NCI-H526 treated with DMSO at 0.1 percent for 48 hours (cell line): ENCODE measurements around the gene VPS45.
"Not testable (repeated sequence)": the region's sequence is repeated elsewhere in the genome, so short reads cannot be mapped to it uniquely, and the experiment has no call there.

Experiments
- DNase-seq: peaks from one replicate; lab custom pipeline; 2025; lab: John Stamatoyannopoulos, UW

The VPS45 gene

GRCh38 chr1:150134537-150134936, 67.0 kb downstream of the VPS45 start:
- DNase-seq, result no peak

DNA sequence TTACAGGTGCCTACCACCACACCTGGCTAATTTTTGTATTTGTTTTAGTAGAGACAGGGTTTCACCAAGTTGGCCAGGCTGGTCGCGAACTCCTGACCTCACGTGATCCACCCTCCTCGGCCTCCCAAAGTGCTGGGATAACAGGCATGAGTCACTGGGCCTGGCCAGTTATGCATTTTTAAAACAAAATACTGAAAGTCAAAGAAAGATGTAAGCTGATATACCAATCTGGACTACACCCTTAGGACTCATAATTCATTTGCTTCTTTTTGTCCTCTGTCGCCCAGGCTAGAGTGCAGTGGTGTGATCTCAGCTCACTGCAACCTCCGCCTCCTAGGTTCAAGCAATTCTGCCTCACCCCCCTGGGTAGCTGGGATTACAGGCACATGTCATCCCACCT, 67.8 kb downstream of the VPS45 start:
- DNase-seq, result not testable (repeated sequence)

DNA sequence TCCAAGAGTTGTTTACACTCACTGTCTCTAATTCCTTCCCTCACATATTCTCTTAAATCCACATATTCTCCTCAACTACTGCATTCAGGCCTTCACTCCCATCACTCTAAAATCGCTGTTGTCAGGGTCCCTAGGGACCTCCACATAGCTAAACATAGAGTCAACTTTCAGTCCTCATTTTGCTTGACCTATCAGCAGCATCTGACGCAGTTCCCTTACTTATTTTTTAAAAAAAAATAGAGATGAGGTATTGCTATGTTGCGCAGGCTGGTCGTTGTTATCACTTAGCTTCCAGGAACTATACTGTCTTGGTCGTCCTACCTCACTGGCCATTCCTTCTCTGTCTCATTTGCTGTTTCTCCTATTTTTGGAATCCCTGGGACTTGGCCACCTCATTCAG, 70.5 kb downstream of the VPS45 start:
- DNase-seq, result no peak

GRCh38 chr1:150141452-150141851, 73.9 kb downstream of the VPS45 start:
- no peak for DNase-seq

- DNase-seq, result no peak
Observed at GRCh38 chr1:150142083-150142482, 74.5 kb downstream of the VPS45 start.

GRCh38 chr1:150144606-150145005, 77.0 kb downstream of the VPS45 start:
- no peak for DNase-seq

- not testable (repeated sequence) for DNase-seq
Observed at GRCh38 chr1:150146016-150146415, 78.4 kb downstream of the VPS45 start.

DNA sequence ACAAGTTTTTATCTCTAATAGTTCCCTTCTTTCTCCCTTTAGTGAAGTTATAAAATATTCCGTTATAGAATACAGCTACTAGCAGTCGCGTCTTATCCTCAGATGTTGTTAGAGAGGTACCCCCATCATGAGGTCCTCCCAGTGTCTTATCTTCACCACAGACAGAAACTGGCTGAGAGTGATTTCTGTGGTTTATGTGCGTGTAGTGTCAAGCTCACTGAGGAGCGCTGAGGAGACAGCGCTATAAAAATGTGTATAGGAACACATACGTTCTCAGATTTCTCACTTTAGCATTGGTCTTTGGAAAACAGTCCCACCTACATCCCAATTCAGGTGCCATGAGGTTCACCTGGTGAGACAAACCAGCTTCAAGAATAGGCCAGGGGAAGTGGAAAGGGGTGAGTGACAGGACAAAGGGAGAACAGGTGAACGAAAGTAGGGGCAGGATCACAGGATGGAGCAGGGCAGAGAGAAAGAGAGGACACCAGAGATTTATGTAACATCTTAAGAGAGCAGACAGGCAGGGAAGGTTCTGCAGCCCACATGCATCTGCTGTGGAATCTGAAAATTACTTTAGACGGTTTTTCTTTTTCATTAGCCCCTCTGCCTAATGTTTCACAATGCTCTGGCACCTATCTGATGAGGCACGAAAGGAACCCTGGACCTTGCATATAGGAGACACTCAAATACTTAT, 79.4 kb downstream of the VPS45 start:
- DNase-seq, result no peak

DNA sequence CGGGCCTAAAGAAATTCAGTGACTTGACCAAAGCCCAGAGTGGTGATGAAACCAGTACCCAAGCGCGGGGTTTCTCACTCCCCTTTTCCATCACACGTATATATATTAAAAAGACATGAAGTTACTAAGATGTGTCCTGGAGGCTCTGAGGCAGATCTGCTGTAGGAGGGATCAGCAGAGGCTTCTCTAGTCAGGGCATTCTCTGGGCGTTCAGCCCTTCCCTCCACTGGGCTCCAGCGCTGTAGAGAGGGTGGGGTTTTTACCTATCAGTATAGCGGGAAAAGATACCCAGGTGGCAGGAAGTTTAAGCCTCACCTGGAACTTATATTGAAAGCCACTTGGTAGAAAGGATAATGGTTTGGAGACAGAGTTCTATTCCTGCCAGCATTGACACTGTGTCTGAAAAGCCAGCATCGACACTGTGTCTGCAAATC, 81.3 kb downstream of the VPS45 start:
- peak; percentile 78 for DNase-seq

DNA sequence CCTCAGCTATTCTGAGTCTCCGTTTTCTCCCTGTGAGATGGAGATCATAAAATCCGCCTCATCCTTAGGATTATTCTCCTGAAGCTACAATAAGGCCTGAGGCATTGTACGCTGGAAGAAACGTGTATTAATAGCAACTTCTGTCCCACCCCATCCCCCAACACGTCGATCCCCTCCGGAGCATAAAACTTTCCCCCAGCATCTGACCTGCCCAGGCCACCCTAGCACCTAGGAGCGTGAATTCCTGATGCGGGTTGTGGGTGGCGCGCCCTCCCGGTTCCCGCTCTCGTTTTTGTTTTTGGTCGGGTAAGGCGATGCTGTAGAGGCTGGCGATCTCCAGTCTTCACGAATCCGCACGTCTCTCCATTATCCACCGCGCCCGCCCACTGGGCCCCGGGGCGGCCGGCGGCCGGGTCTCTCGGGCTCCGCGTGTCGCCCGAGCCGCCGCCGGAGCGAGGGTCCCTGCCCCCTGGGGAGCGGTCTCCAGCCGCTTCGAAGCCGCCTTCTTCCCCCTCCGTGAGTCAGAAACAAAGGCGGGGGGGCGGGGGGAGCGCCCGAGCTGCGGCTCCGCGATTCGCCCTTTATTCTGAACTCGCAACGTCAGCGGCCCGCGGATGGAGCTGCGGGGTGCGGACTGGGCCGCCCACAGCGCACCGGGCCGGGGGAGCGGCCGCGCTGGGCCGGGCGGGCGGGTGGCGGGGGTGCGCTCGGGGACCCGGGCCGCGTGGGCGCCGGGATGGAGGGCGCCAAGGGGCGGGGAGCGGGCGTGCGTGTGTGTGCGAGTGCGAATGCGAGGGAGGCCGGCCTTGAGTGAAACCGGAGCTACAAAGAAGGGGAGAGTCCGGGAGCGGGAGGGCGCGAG, 81.9 kb downstream of the VPS45 start, which contains the start of gene PLEKHO1:
Gene PLEKHO1 (plus strand): TSS at position 646 of the 862 bp plus-strand sequence. CDS start 342 bp downstream, outside the sequence.
- DNase-seq, result peak; percentile 85

GRCh38 chr1:150150133-150151021, 82.8 kb downstream of the VPS45 start:
- peak; percentile 75 for DNase-seq

GRCh38 chr1:150151291-150152181, 84.0 kb downstream of the VPS45 start:
- DNase-seq, result no peak

DNA sequence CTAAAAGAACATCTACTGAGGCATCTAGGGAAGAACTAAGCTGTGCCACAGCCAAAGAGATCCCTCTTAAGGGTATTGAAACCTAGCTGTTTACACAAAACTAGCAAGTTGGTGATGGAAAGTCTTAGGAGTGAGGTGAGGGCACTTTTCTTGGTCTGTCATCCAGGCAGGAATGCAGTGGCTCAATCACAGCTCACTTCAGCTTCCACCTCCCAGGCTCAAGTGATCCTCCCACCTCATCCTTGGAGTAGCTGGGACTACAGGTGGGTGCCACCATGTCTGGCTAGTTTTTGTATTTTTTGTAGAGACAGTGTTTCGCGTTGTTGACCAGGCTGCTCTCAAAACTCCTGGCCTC, 84.6 kb downstream of the VPS45 start:
- DNase-seq, result no peak

DNA sequence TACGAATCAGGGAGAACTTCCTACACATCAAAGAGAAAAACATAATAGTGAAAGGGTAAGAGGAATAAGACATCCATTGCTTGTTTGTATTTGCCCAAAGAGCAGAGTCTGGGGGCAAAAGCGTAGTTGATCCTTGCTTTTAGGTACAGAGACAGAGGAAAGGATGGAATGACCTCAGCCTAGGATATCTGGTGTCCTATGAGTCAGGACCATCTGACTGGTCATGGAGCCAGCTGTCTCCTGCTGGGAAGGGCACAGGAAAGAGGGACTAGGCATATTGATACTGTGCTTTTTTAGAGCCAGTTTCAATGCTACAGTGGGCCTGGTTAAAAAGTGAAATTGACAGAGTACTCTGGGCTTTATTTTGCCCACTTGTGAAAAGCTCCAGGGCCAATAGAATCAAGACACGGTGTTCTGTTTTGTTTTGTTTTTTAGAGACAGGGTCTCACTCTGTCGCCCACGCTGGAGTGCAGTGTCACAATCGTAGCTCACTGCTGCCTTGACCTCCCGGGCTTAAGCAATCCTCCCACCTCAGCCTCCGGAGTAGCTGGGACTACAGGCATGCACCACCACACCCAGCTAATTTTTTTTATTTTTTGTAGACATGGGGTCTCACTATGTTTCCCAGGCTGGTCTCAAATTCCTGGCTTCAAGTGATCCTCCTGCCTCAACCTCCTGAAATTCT, 85.3 kb downstream of the VPS45 start:
- no peak for DNase-seq

DNA sequence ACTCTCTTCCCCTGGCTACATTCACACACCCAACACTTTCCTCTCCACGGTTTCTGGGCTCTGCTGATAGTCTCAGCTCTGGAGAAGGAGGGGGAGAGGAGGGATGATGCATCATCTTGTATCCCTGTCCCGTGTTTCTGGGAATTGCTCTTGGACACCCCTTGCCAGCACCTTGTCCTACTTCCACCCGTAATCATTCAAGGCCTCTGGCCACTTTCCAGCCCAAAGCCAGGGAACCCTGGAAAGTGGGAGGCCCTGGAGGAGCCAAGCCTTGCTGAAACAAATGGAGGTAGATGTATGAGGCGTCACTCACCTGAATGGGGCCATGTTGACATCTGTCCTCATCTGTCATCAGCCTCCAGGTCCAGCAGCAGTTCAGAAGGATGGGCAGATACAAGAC, 86.6 kb downstream of the VPS45 start:
- no peak for DNase-seq

GRCh38 chr1:150155413-150156071, 88.0 kb downstream of the VPS45 start:
- DNase-seq, result no peak

- DNase-seq, result no peak
Observed at GRCh38 chr1:150156868-150157603, 89.5 kb downstream of the VPS45 start.

DNA sequence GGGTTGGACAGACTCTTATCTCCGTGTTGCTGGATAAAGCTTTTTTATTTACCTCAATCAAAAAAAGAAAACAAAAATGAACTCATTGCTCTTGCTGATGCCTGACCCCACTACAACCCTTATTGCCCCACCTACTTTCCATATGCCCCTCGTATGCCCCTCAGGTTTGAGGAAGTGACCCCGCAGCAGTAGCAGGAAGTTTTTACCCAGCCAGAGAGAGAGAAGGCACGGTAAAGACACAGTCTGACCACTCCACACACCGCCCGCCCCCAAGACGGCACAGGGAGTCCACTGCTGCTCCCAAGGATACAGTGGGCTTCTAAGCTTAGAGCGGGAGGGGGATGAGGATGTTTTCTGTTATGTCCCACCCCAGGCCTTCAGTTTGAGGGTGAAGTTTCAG, 92.0 kb downstream of the VPS45 start:
- no peak for DNase-seq

DNA sequence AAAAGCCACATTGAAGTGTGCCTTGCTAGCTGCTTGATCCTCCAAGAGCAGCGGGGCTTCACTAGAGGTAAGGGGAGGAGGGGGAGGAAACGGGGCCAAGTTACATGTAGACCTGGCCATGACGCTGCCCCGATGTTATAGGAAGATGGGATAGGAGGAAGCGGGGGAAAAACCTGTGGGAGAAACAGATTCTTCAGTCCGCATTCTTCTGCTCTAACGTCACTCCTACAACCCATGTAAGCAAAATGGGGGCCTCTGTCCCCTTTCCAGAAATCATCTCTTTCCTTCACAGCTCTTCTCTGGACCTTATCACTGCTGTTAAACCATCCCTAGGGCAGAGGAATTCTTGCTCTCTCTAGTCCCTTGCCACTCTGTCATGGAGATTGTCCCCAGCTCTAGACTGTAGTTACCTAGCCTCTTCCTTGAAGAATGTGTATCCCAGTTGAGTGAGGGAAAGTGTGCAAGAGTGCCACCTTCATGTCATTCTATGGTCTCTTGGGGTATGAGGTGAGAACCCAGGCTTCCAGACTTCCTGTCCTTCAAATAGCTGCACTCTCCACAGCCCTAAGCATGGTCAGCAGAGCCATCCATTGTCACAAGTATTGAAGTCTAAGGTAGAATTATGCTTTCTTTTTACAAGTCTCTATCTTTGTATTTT, 93.5 kb downstream of the VPS45 start:
- no peak for DNase-seq
